WI38 (cell line): ENCODE measurements around the gene NOL4L.

Experiments used
- H3K4me3 ChIP-seq: 2 replicates; pipeline ENCODE4 v1.5.1; 2011; ENCODE audit warnings: low read depth, mild to moderate bottlenecking, control low read depth, low read length
- TF ChIP-seq, protein P1 (sequence below): IDR thresholded peaks from 2 replicates; pipeline ENCODE4 v1.5.1; 2012; ENCODE audit warnings: low read depth, mild to moderate bottlenecking, control low read depth, low read length

Gene NOL4L

DNA sequence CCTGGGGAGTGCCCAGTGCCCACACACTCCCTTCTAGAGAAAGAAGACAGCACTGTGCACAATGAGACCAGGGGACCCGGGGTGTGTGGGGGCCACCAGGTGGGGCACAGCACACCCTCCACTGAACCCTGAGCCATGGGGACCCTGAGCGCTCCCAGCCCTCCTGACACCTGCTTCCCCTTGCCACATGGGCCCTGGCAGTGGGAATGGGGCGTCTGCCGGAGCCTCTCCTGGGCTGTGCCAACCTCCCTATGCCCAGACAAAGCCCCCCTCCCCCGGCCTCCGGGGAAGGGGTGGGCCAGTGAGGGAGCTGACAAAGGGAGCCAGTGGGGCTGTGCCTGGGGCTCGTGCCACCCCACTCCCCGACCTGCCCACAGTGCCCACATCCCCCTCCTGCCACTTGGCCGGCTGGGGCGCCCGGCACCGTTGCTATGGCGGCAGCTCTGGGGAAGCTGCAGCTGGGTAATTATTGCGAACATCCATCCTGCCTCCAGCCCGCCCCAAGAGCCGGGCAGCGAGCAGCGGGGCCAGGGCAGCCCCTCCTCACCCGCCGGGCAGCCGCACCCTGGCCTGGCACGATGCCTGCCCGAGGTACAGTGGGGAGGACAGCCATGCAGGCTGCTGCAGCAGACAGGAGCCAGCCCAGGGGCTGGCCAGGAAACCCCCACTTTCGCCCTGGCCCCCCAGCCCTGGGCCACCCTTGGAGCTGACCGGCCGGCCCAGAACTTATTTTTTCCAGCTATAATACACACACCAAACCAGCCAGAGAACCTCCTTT is 41.9 kb upstream of the NOL4L start:
- no peak overlapping the region for H3K4me3 ChIP-seq
- TF ChIP-seq, protein P1, sequence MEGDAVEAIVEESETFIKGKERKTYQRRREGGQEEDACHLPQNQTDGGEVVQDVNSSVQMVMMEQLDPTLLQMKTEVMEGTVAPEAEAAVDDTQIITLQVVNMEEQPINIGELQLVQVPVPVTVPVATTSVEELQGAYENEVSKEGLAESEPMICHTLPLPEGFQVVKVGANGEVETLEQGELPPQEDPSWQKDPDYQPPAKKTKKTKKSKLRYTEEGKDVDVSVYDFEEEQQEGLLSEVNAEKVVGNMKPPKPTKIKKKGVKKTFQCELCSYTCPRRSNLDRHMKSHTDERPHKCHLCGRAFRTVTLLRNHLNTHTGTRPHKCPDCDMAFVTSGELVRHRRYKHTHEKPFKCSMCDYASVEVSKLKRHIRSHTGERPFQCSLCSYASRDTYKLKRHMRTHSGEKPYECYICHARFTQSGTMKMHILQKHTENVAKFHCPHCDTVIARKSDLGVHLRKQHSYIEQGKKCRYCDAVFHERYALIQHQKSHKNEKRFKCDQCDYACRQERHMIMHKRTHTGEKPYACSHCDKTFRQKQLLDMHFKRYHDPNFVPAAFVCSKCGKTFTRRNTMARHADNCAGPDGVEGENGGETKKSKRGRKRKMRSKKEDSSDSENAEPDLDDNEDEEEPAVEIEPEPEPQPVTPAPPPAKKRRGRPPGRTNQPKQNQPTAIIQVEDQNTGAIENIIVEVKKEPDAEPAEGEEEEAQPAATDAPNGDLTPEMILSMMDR: no peak

DNA sequence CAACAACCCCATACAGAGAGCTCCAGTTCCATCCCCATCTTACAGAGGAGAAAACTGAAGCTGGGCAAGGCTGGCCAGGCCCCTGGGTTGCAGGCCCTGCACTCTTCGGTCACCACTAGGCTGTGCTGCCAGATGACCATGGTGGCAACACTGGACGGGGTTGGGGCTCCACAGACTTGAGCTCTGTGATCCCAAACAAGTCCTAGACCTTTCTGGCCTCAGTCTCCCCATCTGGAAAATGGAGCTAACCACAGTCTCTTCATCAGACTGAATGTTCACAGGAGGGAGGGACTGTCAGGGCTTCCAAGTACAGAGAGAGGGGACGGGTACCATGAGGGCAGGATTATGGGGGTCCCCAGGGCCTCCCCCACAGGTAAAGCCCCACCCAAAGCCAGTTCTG is 41.3 kb upstream of the NOL4L start:
- TF ChIP-seq, protein P1: no peak
- no peak overlapping the region for H3K4me3 ChIP-seq

DNA sequence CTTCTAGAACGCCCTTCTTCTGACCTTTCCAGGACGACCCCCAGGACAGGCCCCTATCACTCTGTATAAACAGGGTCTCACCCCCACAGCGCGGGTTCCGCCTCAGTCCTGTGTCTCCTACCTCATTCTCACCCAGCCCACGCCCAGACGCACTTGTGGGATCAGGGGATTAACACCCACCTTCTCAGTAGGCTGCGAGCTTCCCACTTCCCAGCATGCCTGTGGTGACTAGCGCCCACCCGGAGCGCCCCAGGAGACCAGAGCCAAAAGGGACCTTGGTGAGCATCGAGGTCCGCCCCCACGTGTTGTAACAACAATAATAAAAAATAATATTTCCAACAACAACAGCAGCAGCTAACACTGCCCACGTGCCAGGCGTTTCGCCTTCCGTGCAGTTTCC is 40.9 kb upstream of the NOL4L start:
- no peak overlapping the region for H3K4me3 ChIP-seq
- TF ChIP-seq, protein P1: no peak

DNA sequence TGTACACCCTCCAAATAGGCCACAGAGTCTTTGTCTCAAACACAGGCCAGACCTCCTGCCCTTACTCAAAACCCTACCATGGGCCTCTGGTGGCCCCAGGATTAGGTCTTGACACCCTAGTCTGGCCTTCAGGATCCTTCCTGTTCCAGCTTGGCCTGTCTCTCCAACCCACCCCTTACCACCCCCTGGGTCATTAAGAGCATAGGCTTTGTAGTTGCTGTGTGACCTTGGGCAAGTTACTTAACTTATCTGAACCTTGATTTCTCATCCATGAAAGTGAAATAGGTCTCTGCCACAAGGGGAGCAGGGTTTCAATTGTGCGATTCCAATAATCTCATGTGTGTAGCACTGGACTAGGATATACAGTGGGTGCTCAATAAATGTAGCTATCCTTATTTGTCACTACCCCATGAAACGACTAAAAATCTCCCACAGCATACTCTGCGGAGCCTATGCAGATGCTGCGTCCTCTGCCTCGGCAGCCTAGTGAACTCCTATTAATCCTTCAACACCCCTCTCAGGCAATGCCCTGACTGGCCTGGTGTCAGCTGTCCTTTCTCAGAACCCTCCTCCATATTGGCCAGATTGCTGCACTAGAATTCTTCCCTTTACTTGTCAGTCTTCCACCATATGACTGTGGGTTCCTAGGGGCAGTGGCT is 39.7 kb upstream of the NOL4L start:
- TF ChIP-seq, protein P1: no peak
- H3K4me3 ChIP-seq: no peak overlapping the region

DNA sequence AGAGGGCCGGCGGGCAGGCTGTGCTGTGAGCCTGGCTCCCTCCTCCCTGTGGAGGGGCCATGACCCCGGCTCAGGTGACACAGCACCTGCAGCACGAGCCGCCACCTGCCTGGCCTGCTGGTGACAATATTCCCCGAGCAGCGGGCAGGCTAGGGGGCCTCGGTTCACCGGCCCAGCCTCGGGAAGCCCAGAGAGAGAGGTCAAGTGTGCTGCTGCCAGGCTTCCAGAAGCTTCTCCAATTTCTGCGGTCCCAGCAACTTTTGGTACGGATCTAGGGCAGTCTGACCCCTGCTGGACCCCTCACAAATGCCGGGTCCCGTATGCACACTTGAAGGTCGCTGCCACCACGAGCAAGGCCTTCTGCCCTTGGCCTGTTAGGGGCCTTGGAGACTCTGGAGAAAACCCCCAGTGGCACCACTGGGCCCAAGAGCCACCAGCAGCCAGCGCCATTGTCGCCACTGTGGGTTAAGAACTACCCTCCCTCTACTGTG is 38.6 kb upstream of the NOL4L start:
- H3K4me3 ChIP-seq: no peak overlapping the region
- TF ChIP-seq, protein P1: no peak

DNA sequence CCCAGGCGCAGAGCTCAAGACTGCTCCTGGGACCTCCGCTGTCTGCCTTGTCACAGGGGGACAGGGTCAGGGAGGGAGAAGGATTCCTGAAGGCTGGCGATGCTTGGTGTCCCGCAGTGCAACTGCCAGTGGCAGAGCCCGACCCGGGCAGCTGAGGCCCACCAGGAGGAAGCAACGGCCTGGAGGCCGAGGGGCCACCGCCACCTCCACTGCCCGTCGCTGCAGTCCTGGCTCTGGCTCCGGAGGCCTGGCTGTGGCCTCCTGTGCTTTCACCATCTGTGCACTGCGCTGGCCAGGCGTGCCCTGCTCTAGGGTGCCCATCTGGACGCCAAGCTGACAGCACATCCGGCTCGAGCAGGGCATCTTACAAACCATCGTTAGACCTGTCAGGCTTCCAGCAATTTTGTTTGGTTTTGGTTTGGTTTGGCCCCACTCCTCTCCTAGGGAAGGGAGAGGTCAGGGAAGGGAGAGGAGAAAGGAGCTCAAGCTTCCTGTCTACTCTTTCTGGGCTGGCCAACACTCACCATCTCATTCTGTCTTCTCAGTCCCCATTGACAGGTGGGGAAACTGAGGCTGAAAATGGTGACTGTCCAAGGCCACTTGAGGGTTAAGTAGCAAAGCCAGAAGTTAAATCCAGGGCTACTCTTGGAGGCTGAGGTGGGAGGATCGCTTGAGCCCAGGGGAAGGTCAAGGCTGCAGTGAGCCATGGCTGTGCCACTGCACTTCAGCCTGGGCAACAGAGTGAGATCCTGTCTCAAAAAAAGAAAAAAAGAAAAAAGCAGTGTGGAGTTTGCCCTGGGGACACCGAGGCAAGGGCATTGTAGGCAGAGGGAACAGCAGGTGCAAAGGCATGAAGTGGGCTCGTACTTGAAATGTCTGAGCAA is 37.7 kb upstream of the NOL4L start:
- TF ChIP-seq, protein P1: no peak

More for the DNA sequence above, 37.7 kb upstream of the NOL4L start:
- no peak overlapping the region for H3K4me3 ChIP-seq
